Stimulated activated effector memory CD8-positive, alpha-beta T cell treated with anti-CD3 and anti-CD28 coated beads, Interleukin-12 subunit alpha, Interleukin-12 subunit beta, amount 100 ng/mL, for 72 hours (primary cell): ENCODE data around the gene PPM1D.

Experiments
- ATAC-seq: fragments of 150-1000 bp; cut with Tn5 transposase; 2 replicates; pipeline ENCODE4 v1.10.0; 2021
- DNase-seq, 2 donors: peaks; one replicate each; pipeline ENCODE4 v3.0.0; 2021 to 2022; ENCODE audit warnings: low spot score in 2 of 2
- H3K27ac Mint-ChIP-seq: one replicate; pipeline ENCODE4 v1.8.0; 2022; ENCODE audit warnings: mild to moderate bottlenecking, mixed read lengths
- H3K36me3 Mint-ChIP-seq: one replicate; pipeline ENCODE4 v1.8.0; 2022; ENCODE audit warnings: mild to moderate bottlenecking, mixed read lengths
- H3K4me1 Mint-ChIP-seq: one replicate; pipeline ENCODE4 v1.8.0; 2022; ENCODE audit warnings: mixed read lengths
- H3K4me3 Mint-ChIP-seq: one replicate; pipeline ENCODE4 v1.8.0; 2022; ENCODE audit warnings: mild to moderate bottlenecking, mixed read lengths
- H3K9me3 Mint-ChIP-seq: one replicate; pipeline ENCODE4 v1.8.0; 2022; ENCODE audit warnings: mixed read lengths

Gene PPM1D

GRCh38 chr17:60627124-60627523 is 27.1 kb downstream of the PPM1D start:
- Mint-ChIP-seq H3K4me3 (no peak overlapping the region), H3K9me3 (no peaks in the 10 kb centered on the region), H3K27ac (no peak overlapping the region), H3K36me3 (peaks cover 60% of the 10 kb centered on the region), H3K4me1 (peaks cover 9% of the 10 kb centered on the region)
- no peak for ATAC-seq
- DNase-seq = no peak

GRCh38 chr17:60628252-60628889 is 28.4 kb downstream of the PPM1D start:
- DNase-seq = no peak
- Mint-ChIP-seq H3K36me3 (peaks cover 59% of the 10 kb centered on the region), H3K9me3 (no peaks in the 10 kb centered on the region), H3K4me1 (peaks cover 3% of the 10 kb centered on the region), H3K27ac (no peak overlapping the region), H3K4me3 (no peak overlapping the region)
- no peak for ATAC-seq

- H3K27ac Mint-ChIP-seq = no peak overlapping the region
- H3K4me1 Mint-ChIP-seq = no peaks in the 10 kb centered on the region
- no peak for ATAC-seq
These were observed 29.1 kb downstream of the PPM1D start for GRCh38 chr17:60629120-60629519.

GRCh38 chr17:60630352-60630751 is 30.4 kb downstream of the PPM1D start:
- no peak for DNase-seq
- H3K4me1 Mint-ChIP-seq = no peaks in the 10 kb centered on the region
- H3K9me3 Mint-ChIP-seq = no peaks in the 10 kb centered on the region
- ATAC-seq = no peak
- H3K36me3 Mint-ChIP-seq = peaks cover 57% of the 10 kb centered on the region
- no peak overlapping the region for H3K4me3 Mint-ChIP-seq
- H3K27ac Mint-ChIP-seq = no peak overlapping the region

More at GRCh38 chr17:60629120-60629519, 29.1 kb downstream of the PPM1D start:
- H3K36me3 Mint-ChIP-seq = peaks cover 57% of the 10 kb centered on the region
- H3K9me3 Mint-ChIP-seq = no peaks in the 10 kb centered on the region
- no peak overlapping the region for H3K4me3 Mint-ChIP-seq
- no peak for DNase-seq

GRCh38 chr17:60631119-60631518 is 31.1 kb downstream of the PPM1D start:
- Mint-ChIP-seq H3K36me3 (peaks cover 57% of the 10 kb centered on the region), H3K9me3 (no peaks in the 10 kb centered on the region), H3K4me3 (no peak overlapping the region), H3K27ac (no peak overlapping the region), H3K4me1 (no peaks in the 10 kb centered on the region)
- no peak for DNase-seq
- ATAC-seq = no peak

- Mint-ChIP-seq H3K9me3 (no peaks in the 10 kb centered on the region), H3K36me3 (peaks cover 75% of the 10 kb centered on the region), H3K4me1 (peaks cover 10% of the 10 kb centered on the region), H3K4me3 (no peak overlapping the region), H3K27ac (peak overlapping the region; percentile 6)
- DNase-seq = no peak
- no peak for ATAC-seq
These were observed 37.7 kb downstream of the PPM1D start for GRCh38 chr17:60637683-60638082.

GRCh38 chr17:60639019-60639330 is 39.0 kb downstream of the PPM1D start:
- Mint-ChIP-seq H3K4me3 (no peak overlapping the region), H3K27ac (no peak overlapping the region), H3K4me1 (peaks cover 10% of the 10 kb centered on the region), H3K36me3 (peaks cover 78% of the 10 kb centered on the region), H3K9me3 (no peaks in the 10 kb centered on the region)
- DNase-seq (no peak), ATAC-seq (no peak)

GRCh38 chr17:60640503-60640902 is 40.5 kb downstream of the PPM1D start:
- Mint-ChIP-seq H3K4me1 (peaks cover 10% of the 10 kb centered on the region), H3K27ac (no peak overlapping the region), H3K9me3 (no peaks in the 10 kb centered on the region), H3K36me3 (peaks cover 63% of the 10 kb centered on the region), H3K4me3 (no peak overlapping the region)
- DNase-seq (no peak), ATAC-seq (no peak)

GRCh38 chr17:60641126-60641525 is 41.1 kb downstream of the PPM1D start:
- Mint-ChIP-seq H3K4me3 (no peak overlapping the region), H3K9me3 (no peaks in the 10 kb centered on the region), H3K4me1 (peaks cover 10% of the 10 kb centered on the region), H3K27ac (no peak overlapping the region), H3K36me3 (peaks cover 57% of the 10 kb centered on the region)
- ATAC-seq = no peak
- no peak for DNase-seq

GRCh38 chr17:60641810-60642220 is 41.8 kb downstream of the PPM1D start:
- Mint-ChIP-seq H3K4me1 (peaks cover 10% of the 10 kb centered on the region), H3K9me3 (no peaks in the 10 kb centered on the region), H3K4me3 (no peak overlapping the region), H3K27ac (no peak overlapping the region), H3K36me3 (peaks cover 50% of the 10 kb centered on the region)
- DNase-seq (peak in 1 of 2 donors; percentile 63), ATAC-seq (peak; percentile 65)

- no peak overlapping the region for H3K4me3 Mint-ChIP-seq
- peaks cover 10% of the 10 kb centered on the region for H3K4me1 Mint-ChIP-seq
- H3K36me3 Mint-ChIP-seq = peaks cover 47% of the 10 kb centered on the region
- no peak overlapping the region for H3K27ac Mint-ChIP-seq
- no peak for ATAC-seq
- no peaks in the 10 kb centered on the region for H3K9me3 Mint-ChIP-seq
- DNase-seq = no peak
These were observed 46.0 kb downstream of the PPM1D start for GRCh38 chr17:60645918-60646523.

GRCh38 chr17:60646701-60647100 is 46.7 kb downstream of the PPM1D start:
- Mint-ChIP-seq H3K27ac (no peak overlapping the region), H3K4me1 (peaks cover 5% of the 10 kb centered on the region), H3K4me3 (no peak overlapping the region), H3K9me3 (no peaks in the 10 kb centered on the region), H3K36me3 (peaks cover 45% of the 10 kb centered on the region)
- no peak for ATAC-seq
- no peak for DNase-seq

- H3K4me3 Mint-ChIP-seq = no peak overlapping the region
- ATAC-seq = no peak
- peaks cover 48% of the 10 kb centered on the region for H3K36me3 Mint-ChIP-seq
These were observed 47.7 kb downstream of the PPM1D start for GRCh38 chr17:60647705-60648104.

GRCh38 chr17:60652454-60653247 is 52.7 kb downstream of the PPM1D start:
- H3K36me3 Mint-ChIP-seq = peaks cover 68% of the 10 kb centered on the region

More at GRCh38 chr17:60647705-60648104, 47.7 kb downstream of the PPM1D start:
- peaks cover 10% of the 10 kb centered on the region for H3K4me1 Mint-ChIP-seq
- no peaks in the 10 kb centered on the region for H3K9me3 Mint-ChIP-seq
- no peak for DNase-seq
- no peak overlapping the region for H3K27ac Mint-ChIP-seq

GRCh38 chr17:60653569-60653968 is 53.6 kb downstream of the PPM1D start:
- ATAC-seq = no peak
- Mint-ChIP-seq H3K9me3 (no peaks in the 10 kb centered on the region), H3K36me3 (peaks cover 68% of the 10 kb centered on the region), H3K4me3 (no peak overlapping the region), H3K27ac (no peak overlapping the region), H3K4me1 (peaks cover 22% of the 10 kb centered on the region)
- no peak for DNase-seq

More at GRCh38 chr17:60652454-60653247, 52.7 kb downstream of the PPM1D start:
- H3K27ac Mint-ChIP-seq = no peak overlapping the region
- DNase-seq = no peak
- ATAC-seq = no peak
- peaks cover 22% of the 10 kb centered on the region for H3K4me1 Mint-ChIP-seq
- H3K9me3 Mint-ChIP-seq = no peaks in the 10 kb centered on the region
- no peak overlapping the region for H3K4me3 Mint-ChIP-seq

GRCh38 chr17:60656499-60656898 is 56.5 kb downstream of the PPM1D start:
- Mint-ChIP-seq H3K4me3 (no peak overlapping the region), H3K9me3 (no peaks in the 10 kb centered on the region), H3K4me1 (peaks cover 22% of the 10 kb centered on the region), H3K27ac (no peak overlapping the region), H3K36me3 (peaks cover 55% of the 10 kb centered on the region)
- DNase-seq (no peak), ATAC-seq (no peak)
